K562 (cell line): ENCODE results near the gene NAE1. TPM values are rescaled to one million over a fixed set of nuclear protein-coding genes. Genes with fewer than 3 reads are reported as not detected.

Source experiments
- ATAC-seq: fragments of 200-7000 bp; cut with Tn5 transposase; 3 replicates; pipeline ENCODE4 v1.9.1; 2020; ENCODE audit warnings: moderate library complexity
- BruUV-seq: library from RNA; stranded (reverse); fragments of 400-500 nt; replicated peaks from 2 replicates; lab custom pipeline; 2021; lab: Mats Ljungman, UMichigan
- CTCF ChIA-PET: fragments of 300-600 bp; formaldehyde crosslinking; extraction: SDS; loops from one replicate; lab custom pipeline; 2021; ENCODE audit warnings: low intra/inter-chr PET ratio; lab: Yijun Ruan, JAX
- POLR2A ChIA-PET: fragments of 300-600, 350-650 bp; sonication (Branson Sonifier 250); formaldehyde crosslinking; extraction: SDS; loops from one replicate; lab custom pipeline; 2021; ENCODE audit warnings: antibody characterized with exemption, inconsistent platforms; lab: Yijun Ruan, JAX
- DNase-seq, 4 experiments: peaks; one replicate each; pipeline versions ENCODE4 v3.0.0 to v3.0.0-alpha.2; 2011 to 2018; ENCODE audit warnings: low spot score in 3 of 4, mixed read lengths in 3 of 4; ENCODE audit errors: extremely low read depth in 1 of 4
- FAIRE-seq: peaks from 2 replicates; lab custom pipeline; 2011; peaks lifted over from hg19 to GRCh38; lab: Jason Lieb, UNC
- H2AFZ ChIP-seq: 2 replicates; pipeline ENCODE4 v1.6.0; 2011; ENCODE audit warnings: low read depth, low read length, control low read depth, inconsistent platforms
- H3K27ac ChIP-seq: fragments of 200-600 bp; 3 replicates; pipeline ENCODE4 v1.8.0; 2011; ENCODE audit warnings: low read depth, mild to moderate bottlenecking, control low read depth, inconsistent platforms, low read length, moderate library complexity, mixed read lengths; ENCODE audit errors: extremely low read depth
- H3K27me3 ChIP-seq, 2 experiments: fragments of 300-600 bp in 1 of 2; 2 replicates in 1 of 2; 3 replicates in 1 of 2; pipeline versions ENCODE4 v1.6.0 to v1.8.0; 2011; ENCODE audit warnings: inconsistent platforms in 2 of 2, low read length in 2 of 2, mild to moderate bottlenecking in 1 of 2, mixed read lengths in 1 of 2, moderate library complexity in 1 of 2; ENCODE audit not compliant: control insufficient read depth in 2 of 2, insufficient read depth in 2 of 2
- H3K36me3 ChIP-seq: fragments of 300-600 bp; 3 replicates; pipeline ENCODE4 v1.8.0; 2011; ENCODE audit warnings: mild to moderate bottlenecking, low read length, inconsistent platforms; ENCODE audit not compliant: control insufficient read depth, insufficient read depth
- H3K4me1 ChIP-seq, 2 experiments: fragments of 200-600 bp in 1 of 2; replicated peaks in 1 of 2; 2 replicates in 1 of 2; 3 replicates in 1 of 2; pipeline versions ENCODE4 v1.5.1 to v1.8.0; 2011; ENCODE audit warnings: inconsistent platforms in 2 of 2, low read length in 2 of 2, mild to moderate bottlenecking in 1 of 2, mixed read lengths in 1 of 2, moderate library complexity in 1 of 2; ENCODE audit not compliant: control insufficient read depth in 2 of 2, insufficient read depth in 2 of 2
- H3K4me2 ChIP-seq: 2 replicates; pipeline ENCODE4 v1.6.1; 2011; ENCODE audit warnings: low read length, control low read depth, inconsistent platforms, mixed read lengths; ENCODE audit not compliant: insufficient read depth
- H3K4me3 ChIP-seq: fragments of 200-600 bp; sonication (generic), shearing (Covaris generic); 2 replicates; pipeline ENCODE4 v1.5.1; 2016; ENCODE audit warnings: control low read depth, inconsistent platforms
- H3K79me2 ChIP-seq: fragments of 200-600 bp; 3 replicates; pipeline ENCODE4 v1.8.0; 2011; ENCODE audit warnings: low read length, inconsistent platforms; ENCODE audit not compliant: control insufficient read depth, insufficient read depth
- H3K9ac ChIP-seq, 2 experiments: 2 replicates each; pipeline versions ENCODE4 v1.6.0 to v1.6.1; 2011; ENCODE audit warnings: low read depth in 2 of 2, low read length in 2 of 2, control low read depth in 1 of 2, inconsistent platforms in 1 of 2, mild to moderate bottlenecking in 1 of 2, mixed read lengths in 1 of 2; ENCODE audit not compliant: insufficient read depth in 1 of 2
- H3K9me1 ChIP-seq: one replicate; pipeline ENCODE4 v1.6.0; 2011; ENCODE audit warnings: inconsistent platforms, mild to moderate bottlenecking, low read length, moderate library complexity; ENCODE audit not compliant: control insufficient read depth, insufficient read depth
- H3K9me3 ChIP-seq: replicated peaks from 2 replicates; pipeline ENCODE4 v1.5.1; 2011; ENCODE audit warnings: low read depth, low read length, inconsistent platforms; ENCODE audit not compliant: control insufficient read depth, insufficient read depth
- H4K20me1 ChIP-seq: replicated peaks from 2 replicates; pipeline ENCODE4 v1.6.1; 2011; ENCODE audit warnings: low read length, inconsistent platforms, mixed read lengths; ENCODE audit not compliant: control insufficient read depth, insufficient read depth
- ARNT ChIP-seq, 2 experiments: fragments of 450-650 bp; IDR thresholded peaks; 2 replicates each; pipeline ENCODE4 v1.6.1; 2016; ENCODE audit warnings: mild to moderate bottlenecking in 1 of 2
- C11orf30 ChIP-seq: fragments of 450-650 bp; IDR thresholded peaks from 2 replicates; pipeline ENCODE4 v1.6.1; 2016; ENCODE audit warnings: low read depth, mild to moderate bottlenecking
- CHD2 ChIP-seq: IDR thresholded peaks from 2 replicates; pipeline ENCODE4 v1.6.1; 2011; ENCODE audit warnings: low read depth, low read length
- ELF2 ChIP-seq: fragments of 250-450 bp; sonication (Bioruptor Pico); IDR thresholded peaks from 2 replicates; pipeline ENCODE4 v1.5.0; 2021; ENCODE audit warnings: mild to moderate bottlenecking
- ETV6 ChIP-seq, 3 experiments: fragments of 150-350 bp in 1 of 3; sonication (generic) in 1 of 3; formaldehyde crosslinking in 1 of 3; IDR thresholded peaks; 2 replicates each; pipeline versions ENCODE4 v1.6.1 to v1.8.0; 2014 to 2022; ENCODE audit warnings: borderline replicate concordance in 2 of 3, low read depth in 2 of 3, antibody characterized with exemption in 1 of 3, low read length in 1 of 3, mild to moderate bottlenecking in 1 of 3, missing genetic modification reagents in 1 of 3
- KHSRP ChIP-seq: fragments of 450-650 bp; IDR thresholded peaks from 2 replicates; pipeline ENCODE4 v1.6.1; 2017
- KLF1 ChIP-seq: fragments of 450-650 bp; IDR thresholded peaks from 2 replicates; pipeline ENCODE4 v1.6.1; 2016; ENCODE audit warnings: missing genetic modification characterization, missing compliant biosample characterization
- KLF10 ChIP-seq: fragments of 250-450 bp; sonication (Bioruptor Pico); IDR thresholded peaks from 2 replicates; pipeline ENCODE4 v1.6.1; 2021; ENCODE audit warnings: matching md5 sums
- MYC ChIP-seq, 2 experiments: fragments of 250-450 bp in 1 of 2; sonication (Bioruptor Pico) in 1 of 2; IDR thresholded peaks; 2 replicates each; pipeline versions ENCODE4 v1.5.1 to v1.6.1; 2012 to 2021; ENCODE audit warnings: low read depth in 2 of 2, borderline replicate concordance in 1 of 2, improper control_type of control experiment in 1 of 2, low read length in 1 of 2, mild to moderate bottlenecking in 1 of 2, moderate library complexity in 1 of 2
- PRMT5 ChIP-seq: sonication (generic); formaldehyde crosslinking; IDR thresholded peaks from 2 replicates; pipeline ENCODE4 v1.5.0; 2020; ENCODE audit warnings: missing genetic modification reagents
- TAF15 ChIP-seq: fragments of 200-400 bp; formaldehyde crosslinking; IDR thresholded peaks from 2 replicates; pipeline ENCODE4 v1.6.1; 2017; ENCODE audit warnings: mild to moderate bottlenecking, low read depth, low read length, moderate library complexity
- THAP12 ChIP-seq: fragments of 250-450 bp; sonication (Bioruptor Pico); IDR thresholded peaks from 2 replicates; pipeline ENCODE4 v1.9.0; 2021; ENCODE audit warnings: mild to moderate bottlenecking, inconsistent platforms
- ZNF316 ChIP-seq: fragments of 450-650 bp; IDR thresholded peaks from 2 replicates; pipeline ENCODE4 v1.6.1; 2016
- ZNF384 ChIP-seq: IDR thresholded peaks from 2 replicates; pipeline ENCODE4 v1.6.1; 2012; ENCODE audit warnings: low read depth, low read length, improper control_type of control experiment
- ZNF57 ChIP-seq: fragments of 450-650 bp; formaldehyde crosslinking; IDR thresholded peaks from 2 replicates; pipeline ENCODE4 v1.4.0; 2020; ENCODE audit warnings: mild to moderate bottlenecking, moderate library complexity
- ZNF830 ChIP-seq: fragments of 250-450 bp; sonication (Bioruptor Pico); IDR thresholded peaks from 2 replicates; pipeline ENCODE4 v1.5.0; 2021; ENCODE audit warnings: mild to moderate bottlenecking
- WGBS: fragments of 100-300 bp; shearing (Covaris generic); methylation state at CpG from one replicate; pipeline ENCODE4 v1.1.6; 2016; ENCODE audit warnings: low coverage, mixed read lengths; ENCODE audit not compliant: insufficient coverage; ENCODE audit errors: missing lambda C conversion rate; 5-methylcytosine and 5-hydroxymethylcytosine counted together
- in situ Hi-C: fragments of 300-500 bp; cut with MboI; formaldehyde crosslinking; loops from 4 replicates; pipeline ENCODE4 v1.15.0; 2018; ENCODE audit warnings: inconsistent platforms, mixed read lengths
- intact Hi-C: fragments of 100-400 bp; cut with micrococcal nuclease; formaldehyde crosslinking; loops from 2 replicates; pipeline ENCODE4 v1.14.2; 2022
- polyA plus RNA-seq, 8 experiments: library from polyadenylated mRNA; depleted of rRNA in 4 of 8; stranded (reverse) in 5 of 8; unstranded in 3 of 8; fragments of >200 nt; fragmentation: Nextera tagmentation in 2 of 8; fragmentation: Illumina TruSeq in 1 of 8; extraction: Ambion mirVana in 2 of 8; extraction: Trizol in 1 of 8; gene quantifications; 2 replicates each; pipeline versions ENCODE4 v1.2.1 to v1.2.3, GENCODE V29; 2011 to 2014; ENCODE audit warnings: inconsistent platforms in 1 of 8, missing spikeins in 1 of 8
- total RNA-seq, 7 experiments: library from RNA; depleted of rRNA in 6 of 7; stranded (reverse); fragments of >200 nt in 6 of 7; fragmentation: Illumina TruSeq in 2 of 7; extraction: Trizol in 2 of 7; gene quantifications; 2 replicates each; pipeline versions ENCODE4 v1.2.1 to v1.2.3, GENCODE V29; 2011 to 2021; ENCODE audit warnings: low replicate concordance in 1 of 7

The NAE1 gene
- total and polyA plus RNA-seq, 9 of the 15 experiments (the other 6 are each of a cell fraction or from before 2014, with no cell fraction given), result 165 to 294 (median 230) TPM

GRCh38 chr16:66787427-66787826, 43.3 kb downstream of the NAE1 start:
- no peaks in the 10 kb centered on the region; a peak in 3 of 5 replicates for H3K27me3 ChIP-seq
- no peaks in the 10 kb centered on the region for H3K4me1 ChIP-seq
- no peaks in the 10 kb centered on the region for H3K9me3 ChIP-seq
- in situ Hi-C loops (no loop called here), intact Hi-C loops (no loop called here)
- FAIRE-seq, result no peak
- no peaks in the 10 kb centered on the region for H3K9me1 ChIP-seq
- no peak overlapping the region for H3K27ac ChIP-seq
- no peak for DNase-seq
- no peak overlapping the region for H3K4me3 ChIP-seq
- H2AFZ ChIP-seq, result no peak overlapping the region
- no TSS peak for BruUV-seq
- H4K20me1 ChIP-seq, result no peaks in the 10 kb centered on the region
- no peaks in the 10 kb centered on the region for H3K79me2 ChIP-seq
- H3K9ac ChIP-seq, result no peak overlapping the region
- 38% methylated on average over 2 of the region's 2 CpGs for WGBS
- no peak overlapping the region for H3K4me2 ChIP-seq
- TF ChIP-seq ZNF830 (no peak), ZNF316 (peak; percentile 56), KLF10 (no peak), C11orf30 (peak; percentile 53; the same call in 1 of the 2 replicates), KHSRP (no peak)
- no peaks in the 10 kb centered on the region for H3K36me3 ChIP-seq
- ChIA-PET POLR2A (interaction anchor here (0.7 kb wide), 1 partner anchor 182 kb away, joined by 3 read pairs; no protein-coding TSS in a partner anchor), CTCF (no interaction called here)
- ATAC-seq, result no peak

GRCh38 chr16:66786551-66786950, 44.2 kb downstream of the NAE1 start:
- CTCF ChIA-PET, result no interaction called here
- Histone ChIP-seq H3K4me3 (no peak overlapping the region), H2AFZ (no peak overlapping the region), H3K27ac (no peak overlapping the region), H3K9ac (no peak overlapping the region), H3K4me2 (no peak overlapping the region), H3K79me2 (no peaks in the 10 kb centered on the region), H3K27me3 (no peaks in the 10 kb centered on the region; a peak in 2 of 5 replicates), H3K4me1 (no peaks in the 10 kb centered on the region), H3K9me1 (no peaks in the 10 kb centered on the region), H3K36me3 (no peaks in the 10 kb centered on the region), H4K20me1 (no peaks in the 10 kb centered on the region), H3K9me3 (no peaks in the 10 kb centered on the region)
- POLR2A ChIA-PET, result no interaction called here
- in situ Hi-C loops (no loop called here), intact Hi-C loops (no loop called here)
- TF ChIP-seq PRMT5 (CRISPR knock-in tag) (no peak), ARNT (IDR thresholded peaks at IDR 0.05) (no peak), ZNF57 (CRISPR knock-in tag) (no peak), MYC (IDR thresholded peaks at IDR 0.05; ENCODE audit: low read depth, low read length) (no peak), MYC (CRISPR knock-in tag; IDR thresholded peaks at IDR 0.05; ENCODE audit: borderline replicate concordance, low read depth) (no peak), THAP12 (CRISPR knock-in tag) (no peak), ZNF384 (no peak), ETV6 (IDR thresholded peaks at IDR 0.05; ENCODE audit: borderline replicate concordance in 1 of 2, low read depth in 2 of 2, low read length in 1 of 2) (no peak), ETV6 (CRISPR knock-in tag; IDR thresholded peaks at IDR 0.05; ENCODE audit: borderline replicate concordance) (no peak), ELF2 (CRISPR knock-in tag) (no peak), KLF1 (tag) (no peak), KLF10 (no peak), TAF15 (no peak), CHD2 (no peak)
- BruUV-seq, result no TSS peak
- DNase-seq (no peak), FAIRE-seq (no peak), ATAC-seq (no peak)
- WGBS, result 62% methylated on average over 3 of the region's 3 CpGs
